MM.1S (cell line): ENCODE data around the gene VGF.

Experiments
- DNase-seq: peaks from one replicate; pipeline ENCODE4 v3.0.0-alpha.2; 2015
- H2AFZ ChIP-seq: fragments of 300-600 bp; sonication (generic); 2 replicates; pipeline ENCODE4 v1.6.0; 2016; ENCODE audit warnings: antibody characterized with exemption, low read length
- H3F3A ChIP-seq: fragments of 300-600 bp; sonication (generic); 2 replicates; pipeline ENCODE4 v1.6.1; 2016; ENCODE audit warnings: mild to moderate bottlenecking, antibody characterized with exemption, low read length, moderate library complexity, mixed read lengths; ENCODE audit not compliant: insufficient read depth
- H3K27ac ChIP-seq: fragments of 300-600 bp; sonication (generic); 2 replicates; pipeline ENCODE4 v1.5.1; 2016; ENCODE audit warnings: mild to moderate bottlenecking, low read length
- H3K27me3 ChIP-seq: fragments of 300-600 bp; sonication (generic); replicated peaks from 2 replicates; pipeline ENCODE4 v1.6.0; 2016; ENCODE audit warnings: low read length; ENCODE audit not compliant: insufficient read depth
- H3K36me3 ChIP-seq: fragments of 300-600 bp; sonication (generic); replicated peaks from 2 replicates; pipeline ENCODE4 v1.6.1; 2016; ENCODE audit warnings: mild to moderate bottlenecking, low read length, mixed read lengths; ENCODE audit not compliant: insufficient read depth
- H3K4me1 ChIP-seq: fragments of 300-600 bp; sonication (generic); 2 replicates; pipeline ENCODE4 v1.6.1; 2016; ENCODE audit warnings: low read length, mixed read lengths
- H3K4me2 ChIP-seq: fragments of 300-600 bp; sonication (generic); 2 replicates; pipeline ENCODE4 v1.6.0; 2016; ENCODE audit warnings: low read depth, low read length
- H3K4me3 ChIP-seq: fragments of 300-600 bp; sonication (generic); 2 replicates; pipeline ENCODE4 v1.5.1; 2016; ENCODE audit warnings: low read length, mixed read lengths
- H3K79me2 ChIP-seq: fragments of 300-600 bp; sonication (generic); 2 replicates; pipeline ENCODE4 v1.6.1; 2016; ENCODE audit warnings: mixed run types, low read length, mixed read lengths
- H3K9ac ChIP-seq: fragments of 300-600 bp; sonication (generic); 2 replicates; pipeline ENCODE4 v1.6.1; 2016; ENCODE audit warnings: low read length, mixed read lengths
- H3K9me2 ChIP-seq: fragments of 300-600 bp; sonication (generic); replicated peaks from 2 replicates; pipeline ENCODE4 v1.6.1; 2016; ENCODE audit warnings: mild to moderate bottlenecking, low read length, mixed read lengths; ENCODE audit not compliant: insufficient read depth
- H3K9me3 ChIP-seq: fragments of 300-600 bp; sonication (generic); replicated peaks from 2 replicates; pipeline ENCODE4 v1.6.1; 2016; ENCODE audit warnings: mild to moderate bottlenecking, low read length, mixed read lengths; ENCODE audit not compliant: insufficient read depth
- H4K20me1 ChIP-seq: fragments of 300-600 bp; sonication (generic); 2 replicates; pipeline ENCODE4 v1.6.1; 2016; ENCODE audit warnings: mild to moderate bottlenecking, low read length, moderate library complexity, mixed read lengths; ENCODE audit not compliant: insufficient read depth
- CTCF ChIP-seq: fragments of 300-600 bp; sonication (generic); IDR thresholded peaks from 2 replicates; pipeline ENCODE4 v1.5.1; 2016; ENCODE audit warnings: antibody characterized with exemption, low read length, mixed read lengths
- EZH2 ChIP-seq: fragments of 300-600 bp; sonication (generic); optimal IDR thresholded peaks from 2 replicates; pipeline ENCODE3; 2017; ENCODE audit warnings: low read depth, mild to moderate bottlenecking, antibody characterized with exemption, low read length, mixed read lengths
- EZH2phosphoT487 ChIP-seq: fragments of 300-600 bp; sonication (generic); IDR thresholded peaks from 2 replicates; pipeline ENCODE4 v1.6.1; 2018; ENCODE audit warnings: antibody characterized with exemption, low read length

Gene VGF

GRCh38 chr7:101126651-101127459 is 38.5 kb downstream of the VGF start, which contains the start of gene SERPINE1:
SERPINE1 (plus strand) TSS chr7:101127104; CDS start chr7:101128394, 1,290 bp downstream.
- Histone ChIP-seq H3F3A (no peaks in the 10 kb centered on the region), H3K27ac (no peak within 1 kb of the TSS), H3K79me2 (no peaks in the 10 kb centered on the region), H3K27me3 (peaks cover 91% of the 10 kb centered on the region), H3K9ac (no peak within 1 kb of the TSS; the same call in 1 of the 2 replicates), H3K4me1 (peaks cover 16% of the 10 kb centered on the region), H3K4me2 (peak within 1 kb of the TSS; percentile 56), H3K36me3 (no peaks in the 10 kb centered on the region), H2AFZ (peak within 1 kb of the TSS; percentile 20; the same call in 1 of the 2 replicates), H4K20me1 (no peaks in the 10 kb centered on the region), H3K9me2 (no peaks in the 10 kb centered on the region), H3K9me3 (no peaks in the 10 kb centered on the region), H3K4me3 (peak within 1 kb of the TSS; percentile 7; the same call in 1 of the 2 replicates)
- DNase-seq: peak; percentile 46
- no peak for TF ChIP-seq EZH2phosphoT487
- no peak for TF ChIP-seq EZH2
- TF ChIP-seq CTCF: peak; percentile 25; the same call in 1 of the 2 replicates

DNA sequence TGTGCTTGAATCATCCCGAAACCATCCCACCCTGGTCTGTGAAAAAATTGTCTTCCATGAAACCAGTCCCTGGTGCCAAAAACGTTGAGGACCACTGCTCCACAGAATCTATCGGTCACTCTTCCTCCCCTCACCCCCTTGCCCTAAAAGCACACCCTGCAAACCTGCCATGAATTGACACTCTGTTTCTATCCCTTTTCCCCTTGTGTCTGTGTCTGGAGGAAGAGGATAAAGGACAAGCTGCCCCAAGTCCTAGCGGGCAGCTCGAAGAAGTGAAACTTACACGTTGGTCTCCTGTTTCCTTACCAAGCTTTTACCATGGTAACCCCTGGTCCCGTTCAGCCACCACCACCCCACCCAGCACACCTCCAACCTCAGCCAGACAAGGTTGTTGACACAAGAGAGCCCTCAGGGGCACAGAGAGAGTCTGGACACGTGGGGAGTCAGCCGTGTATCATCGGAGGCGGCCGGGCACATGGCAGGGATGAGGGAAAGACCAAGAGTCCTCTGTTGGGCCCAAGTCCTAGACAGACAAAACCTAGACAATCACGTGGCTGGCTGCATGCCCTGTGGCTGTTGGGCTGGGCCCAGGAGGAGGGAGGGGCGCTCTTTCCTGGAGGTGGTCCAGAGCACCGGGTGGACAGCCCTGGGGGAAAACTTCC is 39.2 kb downstream of the VGF start:
- peak overlapping the region; percentile 56 for H3K4me2 ChIP-seq
- H3K9ac ChIP-seq: no peak overlapping the region; the same call in 1 of the 2 replicates
- H3K4me1 ChIP-seq: peaks cover 16% of the 10 kb centered on the region
- no peak overlapping the region for H3K27ac ChIP-seq
- H2AFZ ChIP-seq: peak overlapping the region; percentile 20; the same call in 1 of the 2 replicates
- H3K4me3 ChIP-seq: peak overlapping the region; percentile 7; the same call in 1 of the 2 replicates
- peaks cover 92% of the 10 kb centered on the region for H3K27me3 ChIP-seq
- H4K20me1 ChIP-seq: no peaks in the 10 kb centered on the region
- H3F3A ChIP-seq: no peaks in the 10 kb centered on the region
- TF ChIP-seq EZH2phosphoT487 (no peak), EZH2 (no peak), CTCF (no peak)
- DNase-seq: no peak
- H3K36me3 ChIP-seq: no peaks in the 10 kb centered on the region
- no peaks in the 10 kb centered on the region for H3K9me2 ChIP-seq
- H3K9me3 ChIP-seq: no peaks in the 10 kb centered on the region
- H3K79me2 ChIP-seq: no peaks in the 10 kb centered on the region

- no peaks in the 10 kb centered on the region for H3K9me2 ChIP-seq
- no peak overlapping the region for H3K9ac ChIP-seq
- H3K9me3 ChIP-seq: no peaks in the 10 kb centered on the region
- no peaks in the 10 kb centered on the region for H3K36me3 ChIP-seq
- no peak for DNase-seq
- TF ChIP-seq EZH2phosphoT487: no peak
- TF ChIP-seq CTCF: no peak
- no peak for TF ChIP-seq EZH2
- H3K4me1 ChIP-seq: peaks cover 16% of the 10 kb centered on the region
- no peaks in the 10 kb centered on the region for H3K79me2 ChIP-seq
- no peak overlapping the region for H3K27ac ChIP-seq
- no peak overlapping the region for H3K4me2 ChIP-seq
- H4K20me1 ChIP-seq: no peaks in the 10 kb centered on the region
- H3K27me3 ChIP-seq: peaks cover 93% of the 10 kb centered on the region
- H2AFZ ChIP-seq: no peak overlapping the region
- H3K4me3 ChIP-seq: no peak overlapping the region
- H3F3A ChIP-seq: no peaks in the 10 kb centered on the region
Observed at GRCh38 chr7:101124376-101125056, 40.9 kb downstream of the VGF start.
